Uterus (tissue), 4 donors: ENCODE data around the gene CDC73. TPM values are rescaled to one million over a fixed set of nuclear protein-coding genes. Genes with fewer than 3 reads are reported as not detected.
"Not testable (repeated sequence)": the region's sequence is repeated elsewhere in the genome, so short reads cannot be mapped to it uniquely, and the experiment has no call there.

ENCODE experiments used
- DNase-seq, 2 donors: peaks; one replicate each; pipeline ENCODE4 v3.0.0-alpha.2; 2019 to 2020
- H3K27ac ChIP-seq, 2 donors: fragments of 200-600 bp; sonication (generic); 1 replicate in 1 of 2; 2 replicates in 1 of 2; pipeline ENCODE4 v1.5.1; 2016 to 2018
- H3K27me3 ChIP-seq, 2 donors: fragments of 200-600 bp; sonication (generic); one replicate each; pipeline ENCODE4 v1.5.1; 2018 to 2019; ENCODE audit warnings: control low read depth in 1 of 2
- H3K36me3 ChIP-seq, 2 donors: fragments of 200-600 bp; sonication (generic); one replicate each; pipeline ENCODE4 v1.5.1; 2019; ENCODE audit warnings: control low read depth in 1 of 2
- H3K4me1 ChIP-seq, 2 donors: fragments of 200-600 bp; sonication (generic); one replicate each; pipeline ENCODE4 v1.5.1; 2018 to 2019; ENCODE audit warnings: control low read depth in 1 of 2
- H3K4me3 ChIP-seq, 2 donors: fragments of 200-600 bp; sonication (generic); 1 replicate in 1 of 2; 2 replicates in 1 of 2; pipeline ENCODE4 v1.5.1; 2018 to 2019; ENCODE audit warnings: mild to moderate bottlenecking in 1 of 2
- H3K9me3 ChIP-seq, 2 donors: fragments of 200-600 bp; sonication (generic); one replicate each; pipeline ENCODE4 v1.5.1; 2019; ENCODE audit warnings: control low read depth in 1 of 2
- POLR2A ChIP-seq, 2 donors: fragments of 450-650 bp; IDR thresholded peaks; one replicate each; pipeline ENCODE4 v1.6.1; 2016; ENCODE audit warnings: antibody characterized with exemption in 2 of 2, mild to moderate bottlenecking in 1 of 2, moderate library complexity in 1 of 2
- intact Hi-C: fragments of 100-400 bp; cut with DNase I; formaldehyde crosslinking; loops from one replicate; pipeline ENCODE4 v1.15.1; 2023; ENCODE audit warnings: low total_unique reads
- total RNA-seq, 4 donors: library from RNA; depleted of rRNA in 3 of 4; stranded (reverse); fragments of >200 nt in 3 of 4; gene quantifications; one replicate each; pipeline versions ENCODE4 v1.1.0 to v1.2.4, GENCODE V29; 2014 to 2023
- TF ChIP-seq, protein P1 (sequence below), 4 experiments: fragments of 200-600 bp in 2 of 4; fragments of 450-650 bp in 2 of 4; sonication (generic) in 2 of 4; IDR thresholded peaks; one replicate each; pipeline ENCODE4 v1.5.1; 2016 to 2019; ENCODE audit warnings: antibody characterized with exemption in 4 of 4, mild to moderate bottlenecking in 2 of 4, moderate library complexity in 1 of 4
- donor health status: DM: yes; HTN: yes; CAD: no.

CDC73 gene
- total RNA-seq, 4 donors from 2014 or later, result 14.6 to 64.7 (median 56.0) TPM

DNA sequence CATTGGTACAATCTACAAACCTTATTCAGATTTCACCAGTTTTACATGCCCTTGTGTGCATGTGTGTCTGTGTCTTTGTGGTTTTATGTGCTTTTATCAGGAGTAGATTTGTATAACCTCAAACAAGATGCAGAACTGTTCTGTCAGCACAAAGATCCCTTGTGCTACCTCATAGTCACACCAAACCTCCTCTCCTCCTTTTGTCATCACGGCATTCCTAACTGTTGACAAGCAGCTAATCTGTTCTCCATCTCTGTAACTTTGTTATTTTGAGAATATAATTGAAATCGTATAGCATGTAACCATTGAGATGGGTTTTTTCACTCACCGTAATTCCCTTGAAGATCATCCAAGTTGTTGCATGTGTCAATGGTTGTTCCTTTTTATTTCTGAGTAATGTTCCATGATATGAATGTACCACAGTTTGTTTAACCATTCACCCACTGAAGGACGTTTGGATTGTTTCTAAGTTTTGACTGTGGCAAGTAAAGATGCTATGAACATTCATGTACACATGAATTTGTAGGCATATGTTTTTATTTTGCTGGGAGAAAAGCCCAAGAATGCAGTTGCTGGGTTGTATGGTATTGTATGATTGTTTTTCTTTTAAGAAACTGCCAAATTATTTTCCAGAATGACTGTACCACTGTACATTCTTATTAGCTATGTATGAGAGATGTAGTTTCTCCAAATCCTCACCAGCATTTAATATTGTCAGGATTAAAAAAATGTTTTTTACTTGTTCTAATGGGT lies 142.7 kb downstream of the CDC73 start:
- Histone ChIP-seq H3K4me3 (no peak overlapping the region), H3K27me3 (no peaks in the 10 kb centered on the region), H3K4me1 (no peaks in the 10 kb centered on the region), H3K27ac (no peak overlapping the region), H3K36me3 (no peaks in the 10 kb centered on the region), H3K9me3 (no peaks in the 10 kb centered on the region)
- TF ChIP-seq, protein P1, sequence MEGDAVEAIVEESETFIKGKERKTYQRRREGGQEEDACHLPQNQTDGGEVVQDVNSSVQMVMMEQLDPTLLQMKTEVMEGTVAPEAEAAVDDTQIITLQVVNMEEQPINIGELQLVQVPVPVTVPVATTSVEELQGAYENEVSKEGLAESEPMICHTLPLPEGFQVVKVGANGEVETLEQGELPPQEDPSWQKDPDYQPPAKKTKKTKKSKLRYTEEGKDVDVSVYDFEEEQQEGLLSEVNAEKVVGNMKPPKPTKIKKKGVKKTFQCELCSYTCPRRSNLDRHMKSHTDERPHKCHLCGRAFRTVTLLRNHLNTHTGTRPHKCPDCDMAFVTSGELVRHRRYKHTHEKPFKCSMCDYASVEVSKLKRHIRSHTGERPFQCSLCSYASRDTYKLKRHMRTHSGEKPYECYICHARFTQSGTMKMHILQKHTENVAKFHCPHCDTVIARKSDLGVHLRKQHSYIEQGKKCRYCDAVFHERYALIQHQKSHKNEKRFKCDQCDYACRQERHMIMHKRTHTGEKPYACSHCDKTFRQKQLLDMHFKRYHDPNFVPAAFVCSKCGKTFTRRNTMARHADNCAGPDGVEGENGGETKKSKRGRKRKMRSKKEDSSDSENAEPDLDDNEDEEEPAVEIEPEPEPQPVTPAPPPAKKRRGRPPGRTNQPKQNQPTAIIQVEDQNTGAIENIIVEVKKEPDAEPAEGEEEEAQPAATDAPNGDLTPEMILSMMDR (IDR thresholded peaks at IDR 0.05), result no peak
- TF ChIP-seq POLR2A (IDR thresholded peaks at IDR 0.05), result no peak
- DNase-seq, result no peak
- intact Hi-C loops, result no loop called here

DNA sequence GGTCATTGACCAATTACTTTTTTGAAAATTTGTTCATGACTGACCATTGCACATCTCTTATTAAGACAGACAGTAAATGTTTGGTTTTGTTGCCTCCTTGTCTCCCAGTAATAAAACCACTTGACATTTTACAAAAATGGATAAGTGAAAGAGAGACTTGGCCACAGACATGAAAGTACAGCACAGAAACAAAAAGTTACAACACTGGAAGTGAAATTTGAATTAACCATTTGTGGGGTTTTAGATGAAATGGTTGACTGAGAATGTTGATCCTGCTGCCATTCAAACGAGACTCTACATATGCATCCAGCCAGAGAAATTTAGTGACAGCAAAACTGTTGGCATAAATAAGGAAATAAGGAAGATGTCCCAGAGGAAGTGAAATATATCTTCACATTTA lies 143.9 kb downstream of the CDC73 start:
- intact Hi-C loops, result no loop called here
- TF ChIP-seq POLR2A (IDR thresholded peaks at IDR 0.05), result no peak
- TF ChIP-seq, protein P1 (IDR thresholded peaks at IDR 0.05), result no peak
- Histone ChIP-seq H3K4me3 (no peak overlapping the region), H3K4me1 (no peaks in the 10 kb centered on the region), H3K36me3 (no peaks in the 10 kb centered on the region), H3K9me3 (no peaks in the 10 kb centered on the region), H3K27me3 (no peaks in the 10 kb centered on the region), H3K27ac (no peak overlapping the region)
- DNase-seq, result no peak

DNA sequence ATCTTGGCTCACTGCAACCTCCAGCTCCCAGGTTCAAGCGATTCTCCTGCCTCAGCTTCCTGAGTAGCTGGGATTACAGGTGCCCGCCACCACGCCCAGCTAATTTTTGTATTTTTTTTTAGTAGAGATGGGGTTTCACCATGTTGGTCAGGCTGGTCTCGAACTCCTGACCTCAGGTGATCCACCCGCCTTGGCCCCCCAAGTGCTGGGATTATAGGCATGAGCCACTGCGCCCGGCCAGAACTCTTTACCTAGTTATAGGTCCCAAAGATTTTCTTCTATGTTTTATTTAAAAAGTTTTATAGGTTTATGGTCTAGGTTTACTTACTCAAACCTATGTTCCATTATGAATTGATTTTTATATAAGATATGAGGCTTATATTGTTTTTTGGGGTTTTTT lies 145.0 kb downstream of the CDC73 start:
- H3K27me3 ChIP-seq, intact Hi-C loops, H3K9me3 ChIP-seq, H3K4me3 ChIP-seq, H3K27ac ChIP-seq, H3K4me1 ChIP-seq, DNase-seq, H3K36me3 ChIP-seq: not testable (repeated sequence)

DNA sequence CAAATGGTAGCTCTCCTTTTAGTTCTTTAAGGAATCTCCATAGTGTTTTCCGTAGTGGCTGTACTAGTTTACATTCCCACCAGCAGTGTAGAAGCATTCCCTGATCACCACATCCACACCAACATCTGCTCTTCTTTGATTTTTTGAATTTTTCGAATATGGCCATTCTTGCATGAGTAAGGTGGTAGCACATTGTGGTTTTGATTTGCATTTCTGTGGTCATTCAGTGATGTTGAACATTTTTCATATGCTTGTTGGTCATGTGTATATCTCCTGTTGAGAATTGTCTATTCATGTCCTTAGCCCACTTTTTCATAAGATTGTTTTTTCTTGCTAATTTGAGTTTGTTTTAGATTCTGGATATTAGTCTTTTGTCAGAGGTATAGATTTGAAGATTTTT lies 149.2 kb downstream of the CDC73 start:
- Histone ChIP-seq H3K4me1 (no peaks in the 10 kb centered on the region), H3K36me3 (no peaks in the 10 kb centered on the region), H3K9me3 (no peaks in the 10 kb centered on the region), H3K27me3 (no peaks in the 10 kb centered on the region), H3K4me3 (no peak overlapping the region), H3K27ac (no peak overlapping the region)
- TF ChIP-seq, protein P1 (IDR thresholded peaks at IDR 0.05), result no peak
- no peak for TF ChIP-seq POLR2A (IDR thresholded peaks at IDR 0.05)
- DNase-seq, result no peak
- intact Hi-C loops, result no loop called here

DNA sequence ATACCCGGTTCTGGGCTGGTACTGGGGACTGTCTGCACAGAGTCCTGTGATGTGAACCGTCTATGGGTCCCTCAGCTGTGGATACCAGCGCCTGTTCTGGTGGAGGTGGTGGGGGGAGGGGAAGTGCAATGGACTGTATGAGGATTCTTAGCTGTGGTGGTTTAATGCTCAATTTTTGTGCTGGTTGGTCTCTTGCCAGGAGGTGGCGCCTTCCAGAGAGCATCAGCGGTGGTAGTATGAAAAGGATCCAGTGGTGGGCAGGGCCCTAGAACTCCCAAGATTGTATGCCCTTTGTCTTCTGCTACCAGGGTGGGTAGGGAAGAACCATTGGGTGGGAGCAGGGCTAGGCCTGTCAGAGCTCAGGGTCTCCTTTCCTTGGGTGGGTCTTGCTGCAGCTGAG lies 153.9 kb downstream of the CDC73 start:
- Histone ChIP-seq H3K4me3 (no peak overlapping the region), H3K27me3 (no peaks in the 10 kb centered on the region), H3K4me1 (no peaks in the 10 kb centered on the region), H3K36me3 (no peaks in the 10 kb centered on the region), H3K27ac (no peak overlapping the region), H3K9me3 (no peaks in the 10 kb centered on the region)
- no peak for TF ChIP-seq POLR2A (IDR thresholded peaks at IDR 0.05)
- TF ChIP-seq, protein P1 (IDR thresholded peaks at IDR 0.05), result no peak
- intact Hi-C loops, result no loop called here
- DNase-seq, result no peak
